Loucy (cell line): ENCODE measurements around the gene RBM26.

ENCODE experiments used
- EZH2phosphoT487 ChIP-seq: fragments of 200-600 bp; IDR thresholded peaks from 2 replicates; pipeline ENCODE4 v1.6.1; 2018; ENCODE audit warnings: antibody characterized with exemption, mild to moderate bottlenecking, moderate library complexity, borderline replicate concordance
- TF ChIP-seq, protein P1 (sequence below): fragments of 200-600 bp; sonication (generic); conservative IDR thresholded peaks from 2 replicates; pipeline ENCODE4 v1.5.1; 2014; ENCODE audit warnings: mild to moderate bottlenecking, antibody characterized with exemption, low read length

- TF ChIP-seq, protein P1, sequence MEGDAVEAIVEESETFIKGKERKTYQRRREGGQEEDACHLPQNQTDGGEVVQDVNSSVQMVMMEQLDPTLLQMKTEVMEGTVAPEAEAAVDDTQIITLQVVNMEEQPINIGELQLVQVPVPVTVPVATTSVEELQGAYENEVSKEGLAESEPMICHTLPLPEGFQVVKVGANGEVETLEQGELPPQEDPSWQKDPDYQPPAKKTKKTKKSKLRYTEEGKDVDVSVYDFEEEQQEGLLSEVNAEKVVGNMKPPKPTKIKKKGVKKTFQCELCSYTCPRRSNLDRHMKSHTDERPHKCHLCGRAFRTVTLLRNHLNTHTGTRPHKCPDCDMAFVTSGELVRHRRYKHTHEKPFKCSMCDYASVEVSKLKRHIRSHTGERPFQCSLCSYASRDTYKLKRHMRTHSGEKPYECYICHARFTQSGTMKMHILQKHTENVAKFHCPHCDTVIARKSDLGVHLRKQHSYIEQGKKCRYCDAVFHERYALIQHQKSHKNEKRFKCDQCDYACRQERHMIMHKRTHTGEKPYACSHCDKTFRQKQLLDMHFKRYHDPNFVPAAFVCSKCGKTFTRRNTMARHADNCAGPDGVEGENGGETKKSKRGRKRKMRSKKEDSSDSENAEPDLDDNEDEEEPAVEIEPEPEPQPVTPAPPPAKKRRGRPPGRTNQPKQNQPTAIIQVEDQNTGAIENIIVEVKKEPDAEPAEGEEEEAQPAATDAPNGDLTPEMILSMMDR, result no peak
- TF ChIP-seq EZH2phosphoT487, result no peak
These were observed 40.1 kb upstream of the RBM26 start for GRCh38 chr13:79445968-79446645.
